Measurements from ENCODE around the gene CDKAL1.

- TF ChIP-seq NFIC (IDR thresholded peaks at IDR 0.05; ENCODE audit: low read depth, low read length) (no peak), CUX1 (IDR thresholded peaks at IDR 0.05; ENCODE audit: insufficient replicate concordance, low read depth, low read length) (no peak), ZNF217 (IDR thresholded peaks at IDR 0.05) (no peak), POLR2A (IDR thresholded peaks at IDR 0.05; ENCODE audit: low read depth, low read length) (no peak), EZH2 (IDR thresholded peaks at IDR 0.05; ENCODE audit: borderline replicate concordance, control insufficient read depth, low read depth, low read length) (no peak), CEBPZ (IDR thresholded peaks at IDR 0.05; ENCODE audit: low read depth, low read length) (no peak), TCF12 (IDR thresholded peaks at IDR 0.05; ENCODE audit: low read depth, low read length) (no peak), RUNX3 (IDR thresholded peaks at IDR 0.05; ENCODE audit: low read length) (no peak), TCF7 (IDR thresholded peaks at IDR 0.05; ENCODE audit: borderline replicate concordance) (no peak), REST (IDR thresholded peaks at IDR 0.05; ENCODE audit: low read depth, low read length) (no peak), EP300 (IDR thresholded peaks at IDR 0.05; ENCODE audit: borderline replicate concordance in 1 of 2, control insufficient read depth in 1 of 2, low read depth in 2 of 2, low read length in 2 of 2) (no peak), PBX3 (IDR thresholded peaks at IDR 0.05; ENCODE audit: insufficient replicate concordance, low read depth, low read length) (no peak)
These were observed 536.4 kb downstream of the CDKAL1 start for GRCh38 chr6:21070620-21071019.
